NCI-H2081 treated with DMSO at 0.1 percent for 48 hours (cell line): ENCODE measurements around the gene LPCAT1.
"Not testable (repeated sequence)": the region's sequence is repeated elsewhere in the genome, so short reads cannot be mapped to it uniquely, and the experiment has no call there.

Source experiments
- DNase-seq: peaks from one replicate; lab custom pipeline; 2025; lab: John Stamatoyannopoulos, UW

LPCAT1 gene

DNA sequence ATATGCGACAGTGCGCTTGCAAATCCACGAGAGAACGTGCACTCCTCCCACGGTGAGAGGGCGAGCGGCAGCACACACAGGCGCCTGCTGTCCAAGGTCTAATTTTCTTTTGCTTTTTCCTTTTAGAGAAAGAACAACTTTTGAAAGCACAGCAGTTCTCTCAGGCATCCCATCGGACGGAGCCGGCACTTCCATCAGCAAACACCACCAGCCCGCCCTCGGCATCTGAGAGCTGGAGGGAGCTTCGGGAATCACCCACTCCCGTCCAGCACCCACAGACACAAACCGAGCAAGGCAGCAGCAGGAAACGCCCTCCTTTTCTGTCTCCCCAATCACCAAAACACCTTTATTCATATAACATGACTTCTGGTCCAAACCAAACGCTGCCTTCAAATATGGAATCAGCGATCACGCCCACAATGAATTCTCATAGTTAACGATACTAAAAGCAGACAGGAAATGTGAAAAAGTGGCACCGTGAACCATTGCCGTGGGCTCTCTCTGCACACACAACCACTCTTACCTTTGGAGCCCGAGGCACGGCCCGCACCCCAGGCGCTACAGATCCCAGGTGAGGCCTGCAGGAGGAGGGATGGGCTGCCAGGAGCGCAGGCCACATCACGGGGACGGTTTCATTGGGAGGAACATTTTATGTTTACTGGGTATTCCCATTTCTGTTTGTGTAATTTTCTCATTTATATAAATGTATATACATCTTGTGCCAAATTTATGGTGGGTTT, 14.2 kb downstream of the LPCAT1 start:
- no peak for DNase-seq

DNA sequence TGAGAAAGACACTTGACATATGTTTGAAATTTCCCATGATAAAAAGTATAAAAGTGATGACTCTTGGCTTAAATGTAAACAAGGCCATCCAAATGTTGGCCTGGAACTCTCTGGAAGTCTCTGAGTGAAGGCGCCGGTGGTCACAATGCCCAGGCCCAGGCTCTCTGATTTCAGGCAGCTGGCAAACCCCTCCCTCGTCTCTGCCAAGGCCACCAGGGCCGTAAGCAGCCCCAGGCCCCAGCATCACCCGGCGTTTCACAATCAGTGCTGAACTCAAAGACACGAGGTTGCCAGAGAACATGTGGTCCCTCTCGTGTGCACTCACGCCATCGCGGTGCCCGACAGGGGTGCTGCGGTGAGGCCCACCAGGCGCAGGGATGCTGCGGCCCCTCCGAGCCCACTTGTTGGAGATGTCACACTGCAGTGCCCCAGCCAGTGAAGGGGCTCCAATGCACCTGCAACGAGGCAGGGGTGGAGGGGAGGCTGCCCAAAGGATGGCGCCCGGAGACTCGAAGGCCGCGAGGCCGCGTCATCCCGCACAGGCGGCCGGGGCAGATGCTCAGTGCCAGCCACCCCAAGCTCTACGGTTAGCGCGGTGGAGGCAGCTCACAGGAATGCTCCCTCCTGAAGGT, 15.0 kb downstream of the LPCAT1 start:
- DNase-seq: no peak

DNA sequence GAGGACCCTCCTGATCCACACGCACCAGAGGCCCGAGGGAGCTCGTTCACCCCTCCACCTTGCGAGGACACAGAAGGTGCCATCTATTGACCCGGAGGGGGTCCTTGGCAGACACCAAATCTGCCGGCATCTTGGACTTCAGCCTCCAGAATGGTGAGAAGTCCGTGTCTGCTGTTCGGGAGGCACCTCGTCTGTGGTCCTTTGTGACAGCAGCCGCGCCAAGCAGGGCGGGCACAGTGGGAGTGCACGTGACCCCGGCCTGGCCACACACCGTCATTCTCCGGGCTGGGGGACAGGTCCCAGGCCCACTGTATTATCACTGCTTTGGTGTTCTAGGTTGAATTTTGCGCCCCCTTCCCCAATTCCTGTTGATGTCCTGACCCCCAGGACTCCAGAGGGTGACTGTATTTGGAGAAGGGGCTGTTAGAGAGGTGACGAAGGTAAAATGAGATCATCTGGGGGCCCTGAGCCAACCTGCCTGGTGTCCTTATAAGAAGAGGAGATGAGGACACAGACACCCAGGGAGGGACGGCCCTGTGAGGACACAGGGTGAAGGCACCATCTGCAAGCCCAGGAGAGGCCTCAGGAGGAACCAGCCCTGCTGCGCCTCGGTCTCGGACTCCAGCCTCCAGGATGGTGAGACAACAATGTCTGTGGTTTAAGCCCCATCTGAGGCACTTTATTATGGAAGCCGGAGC, 15.7 kb downstream of the LPCAT1 start:
- DNase-seq: no peak

DNA sequence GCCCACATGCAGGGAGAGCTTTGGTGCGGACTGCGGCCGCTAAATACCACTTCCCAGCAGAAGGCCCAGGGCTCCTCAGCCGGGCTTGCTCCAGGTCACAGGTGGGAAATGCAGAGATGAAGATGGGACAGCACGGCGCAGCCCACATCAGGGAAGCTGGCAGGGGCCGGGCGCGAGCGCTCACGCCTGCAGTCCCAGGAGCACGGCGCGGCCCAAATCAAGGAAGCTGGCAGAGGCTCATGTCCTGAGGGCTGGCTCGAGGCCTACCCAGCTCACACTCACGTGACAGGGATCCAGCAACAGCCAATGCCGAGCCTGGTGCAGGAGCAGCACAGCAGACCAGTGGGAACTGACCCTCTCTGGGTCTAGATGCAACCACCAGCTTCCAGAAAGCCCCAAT, 16.3 kb downstream of the LPCAT1 start:
- DNase-seq: no peak

DNA sequence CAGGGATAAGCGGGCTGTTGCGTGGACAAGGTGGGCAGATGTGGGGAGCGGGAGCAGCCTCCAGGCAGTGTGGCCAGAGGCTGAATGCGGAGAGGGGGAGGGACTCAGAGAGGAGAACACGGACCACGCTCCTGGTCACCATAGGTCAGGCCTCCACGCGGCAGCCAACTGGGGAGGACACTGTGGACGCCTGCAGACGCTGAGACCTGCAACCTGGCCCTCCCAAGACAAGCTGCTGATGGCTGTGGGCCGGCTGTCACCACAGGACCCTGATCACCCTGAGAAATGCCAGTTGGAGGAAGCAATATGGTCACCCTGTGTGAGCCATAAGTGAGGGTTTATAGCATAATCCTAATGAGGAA, 16.8 kb downstream of the LPCAT1 start:
- no peak for DNase-seq

DNA sequence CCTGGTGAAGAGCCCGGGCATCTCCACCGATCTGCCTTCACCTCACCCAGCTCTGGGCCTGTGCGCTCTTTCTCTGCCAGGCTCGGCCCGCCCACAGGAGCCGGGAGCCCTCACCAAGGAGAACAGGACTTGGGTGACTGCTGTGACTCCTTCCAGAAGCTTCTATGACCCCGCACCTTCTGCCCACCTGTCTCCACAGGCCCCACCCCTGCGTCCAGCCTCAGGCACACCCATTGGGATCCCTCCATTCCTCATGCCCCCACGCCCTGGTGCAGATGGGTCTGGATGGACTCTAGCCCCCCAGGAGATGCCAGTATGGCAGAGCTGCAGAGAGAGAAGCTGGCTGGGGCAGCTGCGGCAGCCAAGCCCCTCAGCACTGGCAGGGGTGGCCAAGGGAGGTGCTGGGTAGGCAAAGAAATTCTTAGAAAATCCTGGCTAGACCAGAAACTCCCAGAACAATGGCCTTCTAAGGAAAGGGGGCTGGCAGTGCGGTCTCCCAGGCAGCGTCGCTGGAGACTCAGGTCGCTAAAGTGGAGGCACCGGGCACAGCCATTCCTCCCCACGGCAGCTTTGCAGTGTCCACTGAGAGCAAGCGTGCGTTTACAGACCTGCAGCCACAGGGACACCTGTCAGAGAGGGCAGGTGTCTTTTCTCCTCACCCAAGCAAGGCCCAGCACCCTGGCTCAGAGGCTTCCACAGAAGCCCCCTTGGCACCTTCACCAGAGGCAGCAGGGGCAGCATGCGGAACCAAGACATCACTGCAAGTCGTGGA, 17.3 kb downstream of the LPCAT1 start:
- no peak for DNase-seq

DNA sequence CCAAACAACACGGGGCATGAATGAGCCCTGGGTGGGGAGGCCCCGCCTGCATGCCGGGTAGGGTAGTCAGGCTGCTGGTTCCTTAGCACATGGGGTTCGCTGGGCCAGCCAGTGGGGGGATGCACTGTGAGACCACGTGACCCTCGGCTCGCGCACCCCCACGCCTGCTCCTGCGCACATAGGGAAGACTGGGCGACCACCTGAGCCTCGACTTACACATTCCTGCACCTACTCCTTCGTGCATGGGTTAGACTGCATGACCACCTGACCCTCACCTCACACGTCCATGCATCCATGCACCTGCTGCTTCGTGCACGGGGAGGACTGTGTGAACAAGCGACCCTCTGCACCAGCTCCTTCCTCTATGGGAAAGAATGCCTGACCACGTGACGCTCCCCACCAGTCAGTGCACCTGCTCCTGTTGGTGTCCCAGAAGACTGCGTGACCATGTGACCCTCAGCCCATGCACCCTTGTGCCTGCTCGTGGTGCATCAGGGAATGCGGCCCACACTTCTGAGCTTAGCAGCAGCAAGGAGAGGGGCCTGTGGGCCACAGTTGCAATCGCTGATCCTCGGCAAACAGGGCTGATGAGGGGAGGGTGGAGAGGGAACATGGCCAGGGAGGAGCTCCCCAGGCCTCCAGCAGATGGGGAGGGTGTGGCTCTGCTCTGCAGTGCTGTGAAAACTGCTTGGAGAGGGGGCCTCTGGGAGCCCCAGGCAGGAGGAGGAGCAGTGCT, 18.1 kb downstream of the LPCAT1 start:
- DNase-seq: no peak

DNA sequence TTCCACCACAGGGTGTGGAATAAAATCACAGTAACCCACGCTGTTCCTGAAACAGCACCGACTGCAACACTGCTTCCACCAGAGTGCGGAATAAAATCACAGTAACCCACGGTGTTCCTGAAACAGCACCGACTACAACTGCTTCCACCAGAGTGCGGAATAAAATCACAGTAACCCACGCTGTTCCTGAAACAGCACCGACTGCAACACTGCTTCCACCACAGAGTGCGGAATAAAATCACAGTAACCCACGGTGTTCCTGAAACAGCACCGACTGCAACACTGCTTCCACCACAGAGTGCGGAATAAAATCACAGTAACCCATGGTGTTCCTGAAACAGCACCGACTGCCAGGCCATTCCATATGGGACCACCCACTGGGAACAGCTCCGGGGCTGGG, 18.7 kb downstream of the LPCAT1 start:
- not testable (repeated sequence) for DNase-seq

DNA sequence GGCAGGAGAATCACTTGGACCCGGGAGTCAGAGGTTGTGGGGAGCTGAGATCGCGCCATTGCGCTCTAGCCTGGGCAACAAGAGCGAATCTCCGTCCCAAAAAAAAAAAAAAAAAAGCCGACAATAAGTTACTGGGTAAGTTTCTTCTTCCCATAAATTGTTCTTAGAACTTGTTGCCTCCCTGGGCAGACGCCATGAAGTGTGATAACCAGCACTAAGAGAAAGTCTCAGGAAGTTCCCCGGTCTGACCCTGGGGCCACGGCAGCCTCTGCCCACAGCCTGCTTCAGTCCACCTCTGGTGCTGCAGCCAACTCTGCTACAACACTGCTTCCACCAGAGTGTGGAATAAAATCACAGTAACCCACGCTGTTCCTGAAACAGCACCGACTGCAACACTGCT, 19.1 kb downstream of the LPCAT1 start:
- DNase-seq: no peak

DNA sequence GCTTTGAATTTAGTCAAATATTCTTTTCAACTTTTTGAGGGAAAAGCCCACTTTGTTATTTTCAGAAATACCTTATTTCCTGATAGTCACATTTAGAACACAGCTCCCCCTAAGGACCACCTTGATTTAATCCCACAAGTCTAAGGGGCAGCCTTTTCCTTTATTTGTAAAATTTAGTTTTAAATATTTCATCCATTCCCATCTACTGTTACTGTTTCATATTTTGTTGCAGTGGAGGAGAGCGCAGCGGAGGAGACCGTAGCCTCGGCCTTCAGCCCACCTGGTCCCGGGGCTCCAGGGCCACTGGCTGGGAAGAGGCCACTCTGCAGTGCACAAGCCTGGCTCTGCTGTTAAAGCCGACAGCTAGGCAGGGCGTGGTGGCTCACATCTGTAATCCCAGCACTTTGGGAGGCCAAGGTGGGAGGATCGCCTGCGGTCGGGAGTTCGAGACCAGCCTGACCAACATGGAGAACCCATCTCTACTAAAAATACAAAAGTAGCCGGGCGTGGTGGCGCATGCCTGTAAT, 19.6 kb downstream of the LPCAT1 start:
- DNase-seq: no peak

DNA sequence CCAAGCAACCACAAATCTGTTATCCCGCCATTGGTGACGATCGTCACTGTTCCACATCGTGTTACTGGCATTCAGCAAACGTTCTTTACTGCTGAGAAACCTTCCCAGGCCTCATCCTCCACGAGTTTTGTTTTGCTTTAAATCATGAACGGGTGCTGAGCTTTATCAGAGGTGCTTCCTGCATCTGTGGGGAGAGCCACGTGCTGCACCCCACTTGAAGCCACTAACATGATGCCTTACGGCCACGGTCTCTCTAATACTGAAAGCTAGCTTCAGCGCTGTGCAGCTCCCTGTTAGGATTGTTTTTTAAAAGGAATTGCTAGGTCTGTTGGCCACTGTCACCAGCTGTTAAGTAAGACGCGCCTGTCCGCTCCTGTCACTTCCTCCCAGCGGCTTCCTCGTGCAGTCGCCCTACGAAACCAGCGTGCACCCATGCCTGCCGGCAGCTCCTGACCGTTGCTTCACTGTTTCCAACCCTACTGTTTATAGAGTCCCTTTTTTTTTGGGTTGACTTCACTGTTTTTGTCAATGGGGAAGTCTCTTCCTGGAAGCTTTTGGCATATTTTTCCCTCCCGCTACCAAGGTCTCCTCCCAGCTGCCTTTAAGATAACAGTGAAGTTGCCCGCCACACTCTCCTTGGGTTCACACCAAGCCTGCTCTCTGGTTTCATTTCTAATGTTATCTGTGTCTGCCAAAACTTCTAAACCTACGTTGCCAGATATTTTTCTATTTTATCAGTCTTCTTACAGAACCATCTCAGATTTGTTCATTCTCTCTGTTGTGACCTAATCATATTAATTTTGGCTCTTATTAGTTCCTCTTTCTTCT, 20.3 kb downstream of the LPCAT1 start:
- no peak for DNase-seq

DNA sequence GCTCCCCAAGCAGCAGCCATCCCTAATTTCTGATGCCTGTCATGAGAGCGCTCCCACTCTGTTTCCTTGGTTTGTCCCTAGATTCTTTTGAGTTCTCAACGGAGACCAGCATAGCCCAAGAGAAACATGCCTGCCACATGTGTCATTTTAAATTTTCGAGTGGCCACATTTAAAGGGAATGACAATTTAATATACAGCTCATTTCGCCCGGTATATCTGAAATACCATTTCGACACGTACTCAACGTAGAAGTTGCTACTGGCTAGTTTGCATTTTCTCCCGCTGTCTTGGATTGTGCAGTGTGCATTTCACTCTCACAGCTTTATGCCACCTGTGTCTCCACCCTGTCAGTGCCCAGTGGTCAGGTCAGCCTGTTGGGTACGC, 21.0 kb downstream of the LPCAT1 start:
- no peak for DNase-seq

DNA sequence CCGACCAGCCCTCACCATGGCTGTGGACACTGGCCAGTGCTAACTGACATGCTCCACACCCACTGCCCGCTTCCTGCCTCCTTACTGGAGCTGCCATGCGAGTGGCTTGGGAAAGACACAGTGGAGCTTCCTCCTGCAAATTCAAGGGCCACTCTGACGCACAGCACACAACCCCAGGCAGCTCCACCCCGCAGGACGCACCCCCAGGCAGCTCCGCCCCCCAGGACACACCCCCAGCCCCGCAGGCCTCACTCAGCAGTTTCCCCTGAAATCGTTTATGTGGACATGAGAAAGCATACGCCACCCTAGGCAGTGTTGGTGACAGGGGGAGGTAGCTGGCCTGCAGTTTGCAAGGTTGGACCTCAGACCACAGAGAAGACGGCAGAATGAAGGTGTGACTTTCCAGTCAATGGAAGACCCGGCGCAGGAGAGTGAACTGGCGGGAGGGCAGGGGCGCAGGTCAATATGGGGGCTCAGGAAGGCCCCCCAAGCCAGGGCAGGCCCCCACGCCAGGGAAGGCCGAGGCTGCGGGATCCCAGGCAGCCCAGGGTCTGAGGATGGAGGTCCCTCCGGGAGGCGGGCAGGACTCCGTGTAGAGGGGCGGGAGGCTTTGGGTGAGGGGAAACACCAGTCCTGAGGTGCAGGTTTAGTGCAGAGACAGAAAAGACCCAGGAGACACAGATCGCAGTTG, 21.6 kb downstream of the LPCAT1 start:
- DNase-seq: no peak

DNA sequence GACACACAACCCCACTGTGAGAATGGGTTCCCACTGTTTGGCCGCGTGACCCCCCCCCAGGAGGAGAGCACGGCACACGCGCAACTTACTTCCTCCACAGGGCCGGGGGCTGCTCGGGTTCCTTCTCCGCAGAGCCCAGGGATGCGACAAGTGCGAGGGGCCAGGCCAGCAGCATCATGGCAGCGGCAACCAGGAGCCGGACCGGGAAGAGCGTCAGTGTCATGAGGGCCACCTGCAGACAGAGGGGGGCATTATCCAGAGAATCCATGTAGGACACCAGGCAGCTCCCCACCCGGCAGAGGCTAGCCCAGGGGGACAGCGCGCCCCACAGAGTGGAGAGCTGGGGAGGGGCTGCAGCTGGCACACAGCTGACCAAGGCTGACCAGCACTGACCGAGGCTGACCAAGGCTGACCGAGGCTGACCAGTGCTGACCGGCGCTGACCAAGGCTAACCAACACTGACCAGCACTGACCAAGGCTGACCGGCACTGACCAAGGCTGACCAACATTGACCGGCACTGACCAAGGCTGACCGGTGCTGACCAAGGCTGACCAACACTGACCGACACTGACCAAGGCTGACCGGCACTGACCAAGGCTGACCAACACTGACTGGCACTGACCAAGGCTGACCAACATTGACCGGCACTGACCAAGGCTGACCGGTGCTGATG, 22.3 kb downstream of the LPCAT1 start:
- no peak for DNase-seq

DNA sequence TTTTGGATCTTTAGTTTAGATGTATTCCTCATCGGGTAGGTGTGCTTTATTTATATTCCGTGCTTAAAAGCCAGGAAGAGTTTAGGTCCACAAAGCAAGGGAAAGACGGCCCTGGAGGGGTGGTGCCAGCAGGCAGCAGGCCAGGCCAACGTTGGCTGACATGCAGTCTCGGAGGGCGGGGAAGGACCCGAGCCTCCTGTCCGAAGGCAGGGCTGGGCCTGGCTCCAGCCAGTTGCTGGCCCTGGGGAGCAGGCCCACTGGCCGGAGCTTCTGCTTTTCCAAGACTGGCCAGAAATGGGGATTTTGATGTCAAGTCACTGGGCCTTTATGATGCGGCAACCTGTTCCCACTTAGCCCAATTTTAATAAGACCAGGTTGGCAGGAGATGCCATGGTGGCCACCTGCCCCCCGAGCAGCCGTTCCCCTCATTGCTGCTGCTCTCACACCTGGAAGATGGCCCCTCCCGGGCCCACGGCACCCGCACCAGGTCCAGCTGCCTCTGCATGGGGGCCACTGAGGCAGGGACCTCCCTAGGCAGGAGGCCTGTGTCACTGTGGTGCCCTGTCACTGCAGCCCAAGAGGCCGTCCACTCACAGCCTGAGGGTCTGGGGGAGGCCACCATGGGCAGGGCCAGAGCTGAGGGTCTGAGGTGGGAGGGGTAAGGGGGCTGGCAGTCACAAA, 23.2 kb downstream of the LPCAT1 start:
- DNase-seq: no peak

DNA sequence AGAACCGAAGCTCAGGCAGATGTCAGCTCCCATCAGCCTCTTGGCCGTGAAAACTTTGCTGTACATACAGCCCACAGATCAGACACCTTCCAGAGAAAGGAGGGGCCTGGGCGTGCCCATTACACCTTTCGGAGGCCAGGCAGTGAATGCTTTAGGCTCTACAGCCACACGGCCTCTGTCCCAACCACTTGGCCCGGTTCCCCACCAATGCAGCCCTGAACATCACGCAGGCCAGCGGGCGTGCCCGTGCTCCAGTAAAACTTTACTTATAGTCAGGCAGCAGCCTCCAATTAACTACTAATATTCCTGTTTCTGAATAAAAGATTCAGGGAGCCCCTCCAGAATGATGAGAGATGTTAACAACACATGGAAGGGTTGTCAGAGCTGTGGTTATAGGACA, 23.9 kb downstream of the LPCAT1 start:
- DNase-seq: no peak

DNA sequence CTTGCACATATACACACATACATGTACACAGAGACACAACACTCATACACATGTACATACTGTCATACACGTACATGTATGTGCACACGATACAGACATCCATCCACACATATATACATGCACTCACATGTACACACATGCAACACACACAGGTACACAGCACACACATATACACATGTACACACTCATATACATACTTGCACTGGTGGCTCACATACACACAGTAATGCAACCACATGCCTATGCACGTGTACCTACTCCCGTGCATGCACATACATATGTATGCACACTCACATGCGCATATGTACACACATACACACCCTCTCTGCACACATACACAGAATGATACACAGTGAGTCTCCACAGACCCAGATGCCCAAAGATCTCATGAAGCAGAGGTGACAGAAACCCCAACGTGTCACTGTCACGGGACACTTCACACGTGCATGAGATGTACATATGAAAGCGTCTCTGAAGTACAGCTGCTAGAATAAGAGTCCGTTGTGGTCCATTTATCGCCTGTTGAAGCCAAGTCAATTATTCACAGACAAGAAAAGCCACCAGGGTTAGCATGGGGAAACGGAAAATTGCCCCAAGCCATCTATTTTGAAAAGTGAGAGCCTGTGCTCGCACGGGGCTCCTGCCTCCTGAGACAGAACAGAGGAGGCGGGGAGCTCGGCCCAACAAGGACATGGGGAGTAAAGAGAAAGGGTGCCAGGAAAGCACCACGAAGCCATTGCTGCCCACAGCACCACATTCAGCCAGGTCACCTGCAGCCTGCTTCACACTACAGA, 24.9 kb downstream of the LPCAT1 start:
- no peak for DNase-seq
